HG02981 (cell line): ENCODE results near the gene GALR2.
"Not testable (repeated sequence)": the region's sequence is repeated elsewhere in the genome, so short reads cannot be mapped to it uniquely, and the experiment has no call there.

Experiments
- ATAC-seq: cut with Tn5 transposase; IDR thresholded peaks from one replicate; pipeline ENCODE4 v1.9.1; 2021; ENCODE audit warnings: mild to moderate bottlenecking, moderate library complexity; ENCODE audit not compliant: unreplicated experiment

The GALR2 gene

GRCh38 chr17:76074390-76075363 lies at the start of gene GALR2:
GALR2 (plus strand) TSS chr17:76074781; CDS start chr17:76074884, 103 bp downstream.
- no peak for ATAC-seq

GRCh38 chr17:76025294-76025693 lies 49.3 kb upstream of the GALR2 start:
- no peak for ATAC-seq

GRCh38 chr17:76026714-76027158 lies 47.8 kb upstream of the GALR2 start:
- no peak for ATAC-seq

GRCh38 chr17:76027159-76027839 lies 47.3 kb upstream of the GALR2 start, which contains the start of gene EVPL:
EVPL (minus strand) TSS chr17:76027306; CDS start chr17:76027198, 108 bp downstream.
- ATAC-seq: no peak

GRCh38 chr17:76032073-76032779 lies 42.4 kb upstream of the GALR2 start:
- ATAC-seq: no peak

GRCh38 chr17:76032780-76033108 lies 41.8 kb upstream of the GALR2 start:
- no peak for ATAC-seq

- ATAC-seq: no peak
These were observed 41.4 kb upstream of the GALR2 start for GRCh38 chr17:76033139-76033538.

- ATAC-seq: no peak
These were observed 39.9 kb upstream of the GALR2 start for GRCh38 chr17:76034428-76035350.

GRCh38 chr17:76036497-76037261 lies 37.9 kb upstream of the GALR2 start:
- ATAC-seq: no peak

GRCh38 chr17:76038050-76038449 lies 36.5 kb upstream of the GALR2 start:
- no peak for ATAC-seq

GRCh38 chr17:76039121-76039520 lies 35.5 kb upstream of the GALR2 start:
- no peak for ATAC-seq

GRCh38 chr17:76040376-76040775 lies 34.2 kb upstream of the GALR2 start:
- ATAC-seq: no peak

- ATAC-seq: not testable (repeated sequence)
These were observed 31.7 kb upstream of the GALR2 start for GRCh38 chr17:76042868-76043267.

GRCh38 chr17:76044475-76045007 lies 30.0 kb upstream of the GALR2 start:
- not testable (repeated sequence) for ATAC-seq

- no peak for ATAC-seq
These were observed 28.5 kb upstream of the GALR2 start for GRCh38 chr17:76046064-76046463.

GRCh38 chr17:76048025-76048605 lies 26.5 kb upstream of the GALR2 start:
- ATAC-seq: no peak

- ATAC-seq: no peak
These were observed 25.9 kb upstream of the GALR2 start for GRCh38 chr17:76048711-76049110.

- no peak for ATAC-seq
These were observed 25.3 kb upstream of the GALR2 start for GRCh38 chr17:76049239-76049638.
